Colonic mucosa (tissue), 4 donors: ENCODE data around the gene EFNA3. TPM values are rescaled to one million over a fixed set of nuclear protein-coding genes. Genes with fewer than 3 reads are reported as not detected.

ENCODE experiments used
- DNase-seq: peaks from one replicate; pipeline ENCODE4 v3.0.0-alpha.2; 2020
- H3K27ac ChIP-seq: fragments of 200-600 bp; one replicate; pipeline ENCODE4 v1.8.0; 2021
- H3K27me3 ChIP-seq: fragments of 200-600 bp; one replicate; pipeline ENCODE4 v1.8.0; 2021
- H3K36me3 ChIP-seq: fragments of 200-600 bp; one replicate; pipeline ENCODE4 v1.8.0; 2021
- H3K4me1 ChIP-seq: fragments of 200-600 bp; one replicate; pipeline ENCODE4 v1.8.0; 2021; ENCODE audit warnings: mild to moderate bottlenecking
- H3K4me3 ChIP-seq: fragments of 200-600 bp; one replicate; pipeline ENCODE4 v1.8.0; 2021
- H3K9ac ChIP-seq, 2 donors: one replicate each; pipeline ENCODE4 v1.7.0; 2013; ENCODE audit warnings: control low read depth in 2 of 2, low read depth in 2 of 2, low read length in 2 of 2
- H3K9me3 ChIP-seq: fragments of 200-600 bp; one replicate; pipeline ENCODE4 v1.8.0; 2021
- CTCF ChIP-seq: fragments of 200-600 bp; IDR thresholded peaks from one replicate; pipeline ENCODE4 v1.8.0; 2022; ENCODE audit warnings: antibody characterized with exemption, mild to moderate bottlenecking
- intact Hi-C: fragments of 100-400 bp; cut with DNase I; formaldehyde crosslinking; loops from one replicate; pipeline ENCODE4 v1.14.1; 2022
- total RNA-seq, 2 donors: library from RNA; stranded (reverse); fragmentation: NEBNext Ultra II Directional in 1 of 2; extraction: Animal tissue kit (Norgen Biotek cat#: 25700) in 1 of 2; gene quantifications; one replicate each; pipeline ENCODE4 v1.2.1, GENCODE V29; 2021
- donor health status: healthy.
- donor health status: DM: no; HTN: no; CAD: no.
- donor health status: DM: no; HTN: no; CAD: no.

EFNA3 gene
- total RNA-seq, 2 donors from 2014 or later: 12.7 to 21.4 TPM

DNA sequence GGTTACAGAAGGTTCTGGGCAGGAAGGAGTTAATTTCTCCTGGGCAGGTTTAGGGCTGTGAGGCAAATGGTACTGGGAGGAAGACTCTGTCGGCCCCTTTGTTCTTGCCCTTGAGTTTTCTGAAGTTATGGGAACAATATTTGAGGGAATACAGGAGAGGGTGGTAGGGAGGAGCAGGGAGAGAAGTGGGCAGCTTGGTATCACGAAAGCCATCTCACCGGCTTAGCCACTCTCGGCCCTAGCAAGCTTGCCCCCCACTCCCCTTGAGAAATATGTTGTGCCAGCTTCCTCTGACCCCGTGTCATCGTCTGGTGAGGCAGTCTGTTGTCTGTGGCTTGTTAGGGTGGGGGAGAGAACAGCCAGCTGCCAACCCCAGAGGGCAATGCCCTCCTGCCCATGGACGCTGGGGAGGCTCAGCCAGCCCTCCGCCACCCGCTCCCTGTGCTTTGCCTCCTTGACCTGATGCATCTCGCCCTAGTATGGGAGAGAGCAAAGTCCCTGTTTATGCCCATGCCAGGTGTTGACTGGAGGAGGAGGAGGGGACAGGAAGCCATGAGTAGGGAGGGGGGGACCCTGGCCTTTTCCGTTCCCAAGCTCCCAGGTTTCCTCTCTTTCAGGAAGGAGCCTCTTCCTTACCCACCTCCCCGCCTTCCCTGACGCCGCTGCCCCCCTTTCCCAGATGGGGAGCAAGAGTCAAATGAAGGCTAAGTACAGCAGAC, 50.3 kb downstream of the EFNA3 start:
- Histone ChIP-seq H3K27me3 (peaks cover 4% of the 10 kb centered on the region), H3K4me1 (peaks cover 22% of the 10 kb centered on the region), H3K27ac (peak overlapping the region; percentile 92), H3K9me3 (no peaks in the 10 kb centered on the region), H3K36me3 (no peaks in the 10 kb centered on the region), H3K4me3 (peak overlapping the region; percentile 78), H3K9ac (peak overlapping the region; percentile 90 to 100)
- peak; percentile 89 for DNase-seq
- intact Hi-C loops: no loop called here
- no peak for TF ChIP-seq CTCF

DNA sequence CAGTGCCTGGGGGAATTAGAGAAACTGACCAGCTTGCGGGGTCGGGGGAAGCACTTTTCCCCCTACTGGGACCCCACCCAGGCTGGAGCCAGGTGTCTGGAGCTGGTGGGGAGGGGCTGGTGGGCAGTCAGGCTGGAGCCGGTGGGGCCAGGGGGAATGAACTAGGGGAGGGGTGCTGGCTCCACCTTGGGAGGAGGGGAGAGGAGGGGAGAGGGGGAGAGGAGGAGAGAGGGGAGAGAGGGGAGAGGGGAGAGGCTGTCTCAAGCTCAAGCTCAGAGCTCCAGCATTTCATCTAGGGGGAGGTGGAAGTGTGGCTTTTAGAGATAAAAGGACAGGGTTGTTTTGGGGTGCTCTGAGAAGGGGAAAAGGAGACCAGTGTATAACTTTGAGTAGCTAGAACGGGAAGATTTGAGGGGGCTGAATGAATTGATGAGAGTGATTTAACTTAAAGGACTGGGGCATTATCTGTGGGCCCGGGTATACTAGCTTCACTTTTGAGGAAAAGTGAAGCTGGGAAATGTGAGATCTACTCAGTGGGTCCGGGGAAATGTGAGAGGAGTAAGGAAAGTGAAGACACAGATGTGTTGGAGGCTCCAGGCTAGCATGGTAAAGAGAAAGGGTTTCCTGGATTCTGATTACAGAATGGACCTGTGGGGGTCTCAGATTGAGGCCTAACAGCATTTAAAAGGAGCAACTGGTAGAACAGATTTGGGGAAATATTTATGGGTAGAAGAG, 51.8 kb downstream of the EFNA3 start:
- Histone ChIP-seq H3K4me1 (peaks cover 20% of the 10 kb centered on the region), H3K4me3 (peak overlapping the region; percentile 78), H3K9ac (peak overlapping the region; percentile 90 to 100), H3K27me3 (peaks cover 4% of the 10 kb centered on the region), H3K36me3 (peaks cover 6% of the 10 kb centered on the region), H3K27ac (peak overlapping the region; percentile 92), H3K9me3 (no peaks in the 10 kb centered on the region)
- DNase-seq: no peak
- intact Hi-C loops: no loop called here
- TF ChIP-seq CTCF: no peak

GRCh38 chr1:155131285-155131684, 52.6 kb downstream of the EFNA3 start:
- intact Hi-C loops: no loop called here
- DNase-seq: no peak
- peak overlapping the region; percentile 78 for H3K4me3 ChIP-seq
- H3K4me1 ChIP-seq: peaks cover 20% of the 10 kb centered on the region
- no peak for TF ChIP-seq CTCF
- peaks cover 4% of the 10 kb centered on the region for H3K27me3 ChIP-seq
- H3K9me3 ChIP-seq: no peaks in the 10 kb centered on the region
- H3K9ac ChIP-seq: peak overlapping the region in 1 of 2 donors; percentile 100
- peak overlapping the region; percentile 92 for H3K27ac ChIP-seq
- H3K36me3 ChIP-seq: peaks cover 6% of the 10 kb centered on the region

- TF ChIP-seq CTCF: no peak
- H3K27ac ChIP-seq: peak overlapping the region; percentile 92
- no peaks in the 10 kb centered on the region for H3K9me3 ChIP-seq
- peaks cover 20% of the 10 kb centered on the region for H3K4me1 ChIP-seq
- peaks cover 4% of the 10 kb centered on the region for H3K27me3 ChIP-seq
- H3K4me3 ChIP-seq: no peak overlapping the region
- H3K36me3 ChIP-seq: peaks cover 6% of the 10 kb centered on the region
- DNase-seq: no peak
- peak overlapping the region in 1 of 2 donors; percentile 100 for H3K9ac ChIP-seq
- intact Hi-C loops: no loop called here
Observed at GRCh38 chr1:155131856-155132255, 53.2 kb downstream of the EFNA3 start.

DNA sequence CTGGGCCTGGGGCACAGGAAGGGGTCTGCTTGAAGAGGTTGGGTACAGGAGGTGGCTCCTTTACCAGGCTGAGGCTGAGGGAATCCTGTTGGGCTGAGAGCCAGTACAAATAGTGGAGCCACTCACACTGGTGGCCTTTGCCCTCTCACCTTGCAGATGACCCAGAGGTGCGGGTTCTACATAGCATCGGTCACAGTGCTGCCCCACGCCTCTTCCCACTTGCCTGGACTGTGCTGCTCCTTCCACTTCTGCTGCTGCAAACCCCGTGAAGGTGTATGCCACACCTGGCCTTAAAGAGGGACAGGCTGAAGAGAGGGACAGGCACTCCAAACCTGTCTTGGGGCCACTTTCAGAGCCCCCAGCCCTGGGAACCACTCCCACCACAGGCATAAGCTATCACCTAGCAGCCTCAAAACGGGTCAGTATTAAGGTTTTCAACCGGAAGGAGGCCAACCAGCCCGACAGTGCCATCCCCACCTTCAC, 55.2 kb downstream of the EFNA3 start:
- Histone ChIP-seq H3K9ac (peak overlapping the region; percentile 97), H3K4me3 (no peak overlapping the region), H3K4me1 (peaks cover 20% of the 10 kb centered on the region), H3K36me3 (peaks cover 6% of the 10 kb centered on the region), H3K27me3 (no peaks in the 10 kb centered on the region), H3K27ac (peak overlapping the region; percentile 98), H3K9me3 (no peaks in the 10 kb centered on the region)
- intact Hi-C loops: no loop called here
- peak; percentile 43 for DNase-seq
- no peak for TF ChIP-seq CTCF
